ENCODE measurements around the gene DCST1. TPM values are rescaled to one million over a fixed set of nuclear protein-coding genes. Genes with fewer than 3 reads are reported as not detected.
A peak's percentile ranks its signal among the peaks of the same experiment; 100 is the strongest.

The DCST1 gene
- total RNA-seq, 1 donor from 2014 or later: 0.13 TPM

DNA sequence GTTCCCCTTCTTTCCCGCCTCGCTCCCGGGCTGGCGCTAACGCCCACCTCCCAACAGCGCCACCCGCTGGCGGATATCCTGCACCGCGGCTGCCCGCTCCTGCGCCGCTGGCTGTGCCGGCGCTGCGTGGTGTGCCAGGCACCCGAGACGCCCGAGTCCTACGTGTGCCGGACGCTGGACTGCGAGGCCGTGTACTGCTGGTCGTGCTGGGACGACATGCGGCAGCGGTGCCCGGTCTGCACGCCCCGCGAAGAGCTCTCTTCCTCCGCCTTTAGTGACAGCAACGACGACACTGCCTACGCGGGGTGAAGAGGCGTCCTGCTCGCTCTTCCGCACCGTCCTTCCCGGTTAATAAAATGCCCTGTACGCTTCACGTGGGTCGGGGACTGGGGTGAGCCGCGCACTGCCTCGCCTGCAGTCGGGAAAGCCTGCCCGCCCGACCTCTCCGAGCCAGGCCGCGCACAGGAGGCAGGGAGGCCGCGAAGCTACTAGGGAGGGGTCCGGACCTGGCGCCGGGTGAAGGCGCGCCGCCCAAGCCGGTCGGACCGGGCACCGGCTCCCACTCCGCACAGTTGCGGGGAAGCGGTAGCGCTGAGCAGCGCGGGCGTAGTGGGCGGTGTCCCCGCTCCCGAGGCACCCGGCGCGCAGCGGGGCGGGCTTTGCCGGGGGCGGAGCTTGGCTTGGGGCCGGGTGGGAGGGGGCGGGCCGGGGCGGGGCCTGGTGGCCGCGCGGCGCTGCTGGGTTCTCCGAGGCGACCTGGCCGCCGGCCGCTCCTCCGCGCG is 17.1 kb downstream of the DCST1 start, which contains the start of gene ADAM15:
TSS of gene ADAM15 (plus strand) at position 757 of the 782 bp plus-strand sequence. CDS start 71 bp downstream, outside the sequence.
- DNase-seq (ENCODE audit: low spot score) (peak; percentile 88), ATAC-seq (peak; percentile 84)

DNA sequence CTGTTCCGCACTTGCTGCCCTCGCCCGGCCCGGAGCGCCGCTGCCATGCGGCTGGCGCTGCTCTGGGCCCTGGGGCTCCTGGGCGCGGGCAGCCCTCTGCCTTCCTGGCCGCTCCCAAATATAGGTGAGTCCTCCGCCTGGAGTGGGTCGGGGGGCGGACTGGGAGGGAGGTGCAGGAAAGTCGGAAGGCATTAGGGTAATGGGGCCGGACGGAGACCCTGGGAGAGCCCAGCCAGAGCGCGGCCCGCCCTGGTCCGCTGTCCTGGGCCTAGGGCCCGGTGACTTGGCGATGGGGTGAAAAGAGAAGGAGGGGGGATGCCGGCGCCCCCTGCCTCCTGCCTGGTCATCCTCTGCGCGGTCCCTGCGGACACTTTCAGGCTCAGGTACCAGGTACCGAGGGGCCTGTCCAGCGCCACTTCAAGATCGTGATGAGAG is 17.7 kb downstream of the DCST1 start:
- peak; percentile 3 for ATAC-seq
- DNase-seq (ENCODE audit: low spot score): no peak

DNA sequence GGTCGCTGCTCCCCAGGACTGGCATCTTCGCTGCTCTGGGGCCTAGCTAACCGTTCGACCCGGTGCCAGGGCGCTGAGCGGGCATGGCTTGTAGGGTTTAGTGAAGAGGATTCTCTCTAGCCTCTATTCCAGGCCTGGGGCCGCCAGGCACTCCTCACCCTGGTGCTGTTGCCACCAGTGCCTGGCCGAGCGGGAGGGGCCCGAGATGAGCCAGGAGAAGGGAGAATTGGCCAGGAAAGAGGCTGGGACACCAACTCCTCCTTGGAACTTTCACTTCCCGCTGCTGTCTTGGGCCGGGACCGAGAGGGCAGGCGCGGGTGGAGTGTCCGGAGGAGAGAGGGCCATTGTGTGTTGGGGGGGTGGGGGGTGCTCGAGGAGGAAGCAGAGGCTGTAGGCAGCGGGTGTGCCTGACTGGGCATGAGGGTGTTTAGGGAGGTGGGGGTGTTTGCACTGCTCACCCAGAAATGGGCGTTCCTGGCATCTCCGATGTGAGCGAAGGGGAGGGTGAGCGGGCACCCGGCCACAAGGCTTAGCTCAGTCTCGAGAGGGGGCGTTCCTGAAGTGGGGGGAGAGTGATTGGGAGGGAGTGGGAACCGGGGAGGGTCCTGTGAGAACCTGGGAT is 18.3 kb downstream of the DCST1 start:
- peak; percentile 59 for DNase-seq (ENCODE audit: low spot score)
- peak; percentile 6 for ATAC-seq

GRCh38 chr1:155052439-155053395 is 19.1 kb downstream of the DCST1 start:
- DNase-seq (ENCODE audit: low spot score) (no peak), ATAC-seq (no peak)

DNA sequence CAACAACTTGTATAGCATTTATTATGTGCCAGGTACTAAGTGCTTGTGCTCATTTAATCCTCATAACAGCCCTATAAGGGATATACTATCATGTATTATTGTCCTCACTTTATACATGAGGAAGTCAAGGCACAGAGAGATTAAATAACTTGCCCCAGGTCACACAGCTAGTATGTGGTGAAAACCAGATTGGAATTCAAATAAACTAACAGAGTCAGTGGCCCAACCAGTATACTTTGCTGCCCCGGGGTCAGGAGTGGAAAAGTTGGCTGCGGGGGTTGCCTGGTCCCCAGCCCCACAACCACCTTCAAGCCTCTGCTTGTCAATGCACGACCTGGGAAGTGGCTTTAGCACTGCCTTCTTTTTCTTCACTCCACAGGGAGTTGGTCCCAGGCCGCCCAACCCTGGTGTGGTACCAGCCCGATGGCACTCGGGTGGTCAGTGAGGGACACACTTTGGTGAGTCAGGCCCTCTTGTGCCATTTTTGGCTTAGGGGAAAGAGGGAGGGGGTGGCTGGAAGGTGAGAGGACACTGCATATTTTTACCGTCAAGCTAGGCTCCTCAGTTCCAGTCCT is 20.0 kb downstream of the DCST1 start:
- ATAC-seq (no peak), DNase-seq (ENCODE audit: low spot score) (no peak)

- ATAC-seq: no peak
- no peak for DNase-seq (ENCODE audit: low spot score)
Observed at GRCh38 chr1:155057104-155057503, 23.5 kb downstream of the DCST1 start.

GRCh38 chr1:155057788-155058211 is 24.2 kb downstream of the DCST1 start:
- ATAC-seq (no peak), DNase-seq (ENCODE audit: low spot score) (no peak)

GRCh38 chr1:155060736-155061135 is 27.1 kb downstream of the DCST1 start:
- ATAC-seq (no peak), DNase-seq (ENCODE audit: low spot score) (no peak)

DNA sequence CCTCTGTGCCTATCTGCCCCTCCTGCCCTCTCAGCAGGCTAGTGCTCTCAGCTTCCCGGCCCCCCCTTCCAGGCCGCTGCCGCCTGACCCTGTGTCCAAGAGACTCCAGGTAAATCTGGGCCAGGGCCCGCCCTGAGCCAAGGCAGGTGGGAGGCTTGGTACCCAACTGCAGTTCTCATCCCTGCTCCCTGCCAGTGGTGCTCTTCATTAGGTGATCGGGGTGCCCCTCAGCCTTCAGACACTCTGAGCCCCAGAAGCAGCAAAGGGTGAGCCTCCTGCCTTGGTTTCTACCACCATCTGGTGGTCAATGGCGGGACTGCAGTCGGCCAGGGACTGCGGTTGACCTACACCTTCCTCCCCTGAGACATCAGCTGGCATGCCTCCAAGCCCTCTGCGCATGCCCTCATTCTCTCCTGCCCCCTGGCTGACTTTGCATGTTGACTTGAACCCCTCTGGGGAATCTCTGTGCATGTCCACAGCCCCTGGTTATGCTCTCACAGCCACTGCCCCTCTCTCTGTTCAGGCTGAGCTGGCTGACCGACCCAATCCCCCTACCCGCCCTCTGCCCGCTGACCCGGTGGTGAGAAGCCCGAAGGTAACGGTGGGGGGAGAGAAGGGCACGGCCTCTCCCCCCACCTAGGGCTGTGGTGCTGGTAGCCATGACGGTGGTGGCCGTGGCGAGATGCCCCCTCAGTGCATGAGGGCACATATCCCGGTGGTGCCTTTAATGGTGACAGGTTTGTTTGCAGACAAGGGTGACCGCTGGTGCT is 27.9 kb downstream of the DCST1 start:
- ATAC-seq: peak; percentile 75
- peak; percentile 91 for DNase-seq (ENCODE audit: low spot score)

DNA sequence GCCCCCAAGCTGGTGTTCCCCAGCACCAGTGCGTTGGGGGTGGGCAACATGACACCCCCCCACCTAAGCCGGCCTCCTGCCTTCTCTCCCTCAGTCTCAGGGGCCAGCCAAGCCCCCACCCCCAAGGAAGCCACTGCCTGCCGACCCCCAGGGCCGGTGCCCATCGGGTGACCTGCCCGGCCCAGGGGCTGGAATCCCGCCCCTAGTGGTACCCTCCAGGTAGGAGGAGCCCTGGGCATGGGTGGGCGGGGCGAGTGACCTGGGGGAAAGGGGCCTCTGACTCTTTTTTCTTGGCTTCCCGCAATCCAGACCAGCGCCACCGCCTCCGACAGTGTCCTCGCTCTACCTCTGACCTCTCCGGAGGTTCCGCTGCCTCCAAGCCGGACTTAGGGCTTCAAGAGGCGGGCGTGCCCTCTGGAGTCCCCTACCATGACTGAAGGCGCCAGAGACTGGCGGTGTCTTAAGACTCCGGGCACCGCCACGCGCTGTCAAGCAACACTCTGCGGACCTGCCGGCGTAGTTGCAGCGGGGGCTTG is 28.6 kb downstream of the DCST1 start:
- DNase-seq (ENCODE audit: low spot score) (no peak), ATAC-seq (no peak)

DNA sequence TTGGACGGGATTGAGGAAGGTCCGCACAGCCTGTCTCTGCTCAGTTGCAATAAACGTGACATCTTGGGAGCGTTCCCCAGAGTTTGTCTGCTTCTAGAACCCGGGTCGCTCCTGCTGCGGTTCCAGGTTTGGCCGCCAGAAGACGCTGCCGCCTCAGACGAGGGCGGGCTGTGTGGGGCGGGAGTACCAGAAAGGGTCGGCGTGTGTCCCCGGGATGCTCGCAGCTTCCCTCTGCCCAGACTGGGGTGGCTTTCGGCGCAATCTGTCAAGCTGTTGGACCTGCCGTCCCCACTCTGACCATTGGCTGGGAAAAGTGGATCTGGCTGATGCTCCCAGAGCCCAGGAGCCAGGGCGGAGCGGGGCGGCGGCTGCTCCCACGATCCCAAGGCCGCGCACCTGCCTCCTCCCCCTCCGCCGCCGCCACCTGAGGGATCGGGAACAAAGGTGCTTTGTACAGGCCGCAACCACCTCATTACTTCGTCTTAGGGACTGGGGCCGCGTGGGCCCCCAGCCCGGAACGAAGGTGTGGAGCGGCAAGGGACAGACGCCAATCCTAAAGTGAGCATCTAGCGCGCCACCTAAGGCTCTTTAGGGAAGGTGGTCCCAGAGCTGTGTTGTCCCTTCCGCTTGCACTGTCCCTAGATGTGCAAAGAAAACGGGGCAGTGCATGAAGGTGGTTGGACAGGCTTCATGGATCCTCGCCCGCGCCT is 29.2 kb downstream of the DCST1 start:
- no peak for DNase-seq (ENCODE audit: low spot score)
- peak; percentile 28 for ATAC-seq

- DNase-seq (ENCODE audit: low spot score): peak; percentile 89
- ATAC-seq: peak; percentile 88
Observed at GRCh38 chr1:155063550-155064110, 30.0 kb downstream of the DCST1 start, which contains the start of gene EFNA4. Gene EFNA4, plus strand, starts transcription at chr1:155063740. Its CDS starts 84 bp downstream, at chr1:155063824.

- no peak for DNase-seq (ENCODE audit: low spot score)
Observed at GRCh38 chr1:155064111-155064831, 30.6 kb downstream of the DCST1 start.

GRCh38 chr1:155064832-155065429 is 31.3 kb downstream of the DCST1 start:
- ATAC-seq (no peak), DNase-seq (ENCODE audit: low spot score) (no peak)

More at GRCh38 chr1:155064111-155064831, 30.6 kb downstream of the DCST1 start:
- peak; percentile 10 for ATAC-seq

DNA sequence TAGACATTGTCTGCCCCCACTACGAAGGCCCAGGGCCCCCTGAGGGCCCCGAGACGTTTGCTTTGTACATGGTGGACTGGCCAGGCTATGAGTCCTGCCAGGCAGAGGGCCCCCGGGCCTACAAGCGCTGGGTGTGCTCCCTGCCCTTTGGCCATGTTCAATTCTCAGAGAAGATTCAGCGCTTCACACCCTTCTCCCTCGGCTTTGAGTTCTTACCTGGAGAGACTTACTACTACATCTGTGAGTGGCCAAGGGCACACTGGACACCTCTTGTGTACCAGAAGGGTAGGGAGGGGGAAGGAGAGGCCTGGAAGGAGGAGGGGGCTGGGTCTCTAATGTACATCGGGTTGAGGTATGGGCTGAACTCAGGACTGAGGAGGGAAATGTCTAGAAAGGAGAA is 33.2 kb downstream of the DCST1 start:
- DNase-seq (ENCODE audit: low spot score) (no peak), ATAC-seq (no peak)

- DNase-seq (ENCODE audit: low spot score) (no peak), ATAC-seq (no peak)
Observed at GRCh38 chr1:155068599-155068998, 35.0 kb downstream of the DCST1 start.

DNA sequence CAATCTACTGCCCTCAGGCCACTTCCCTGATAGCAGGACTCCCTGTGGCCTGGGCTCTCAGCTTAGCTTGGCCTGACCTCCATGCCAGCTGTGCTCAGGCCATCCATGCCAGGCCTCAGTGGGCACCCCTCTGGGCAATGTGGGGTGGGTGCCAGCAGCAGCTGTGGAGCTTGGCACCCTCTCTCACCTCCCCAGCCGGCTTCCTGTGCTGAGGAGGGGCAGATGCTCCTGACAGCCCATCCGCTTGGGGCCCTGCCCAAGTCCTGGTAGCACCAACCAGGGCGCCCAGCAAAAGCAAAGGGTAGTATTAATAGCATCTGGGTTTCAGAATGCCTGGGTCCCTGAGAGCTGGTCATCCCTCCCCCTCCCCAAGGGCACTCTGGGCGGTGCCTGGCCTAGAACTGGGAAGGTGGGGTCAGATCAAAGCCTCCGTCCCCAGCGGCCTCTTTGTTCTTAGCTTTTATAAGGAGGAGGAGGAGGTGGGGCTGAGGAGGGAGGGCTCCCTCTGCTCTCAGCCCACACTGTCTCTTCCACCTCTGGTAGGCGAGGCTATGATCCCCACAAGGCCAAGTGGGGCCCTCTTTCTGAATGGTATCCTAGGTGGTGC is 36.0 kb downstream of the DCST1 start:
- DNase-seq (ENCODE audit: low spot score): no peak
- no peak for ATAC-seq

Measured in left lobe of liver (tissue), 2 donors.